Stimulated activated naive CD4-positive, alpha-beta T cell treated with Interleukin-2 at 50 U/mL for 16 hours (primary cell): ENCODE results near the gene TOMM40.
A peak's percentile ranks its signal among the peaks of the same experiment; 100 is the strongest.
"Not testable (repeated sequence)": the region's sequence is repeated elsewhere in the genome, so short reads cannot be mapped to it uniquely, and the experiment has no call there.

Experiments
- DNase-seq: peaks from one replicate; lab custom pipeline; 2025; lab: John Stamatoyannopoulos, UW

Gene TOMM40

GRCh38 chr19:44891016-44891882 is at the start of gene TOMM40:
TOMM40 (plus strand) TSS chr19:44891254; CDS start chr19:44891416, 162 bp downstream.
- peak; percentile 100 for DNase-seq

- no peak for DNase-seq
Observed at GRCh38 chr19:44845286-44845611, 45.8 kb upstream of the TOMM40 start.

- peak; percentile 83 for DNase-seq
Observed at GRCh38 chr19:44845612-44846454, 45.2 kb upstream of the TOMM40 start, which contains the start of gene NECTIN2. NECTIN2 (plus strand) TSS chr19:44846297; CDS start chr19:44846526, 229 bp downstream.

- no peak for DNase-seq
Observed at GRCh38 chr19:44846455-44847143, 44.5 kb upstream of the TOMM40 start.

- DNase-seq: no peak
Observed at GRCh38 chr19:44847144-44848035, 43.7 kb upstream of the TOMM40 start.

GRCh38 chr19:44848036-44848811 is 42.8 kb upstream of the TOMM40 start:
- DNase-seq: no peak

- DNase-seq: no peak
Observed at GRCh38 chr19:44848812-44849447, 42.1 kb upstream of the TOMM40 start.

- no peak for DNase-seq
Observed at GRCh38 chr19:44850641-44851109, 40.4 kb upstream of the TOMM40 start.

GRCh38 chr19:44851427-44851826 is 39.6 kb upstream of the TOMM40 start:
- DNase-seq: no peak

- no peak for DNase-seq
Observed at GRCh38 chr19:44855606-44856005, 35.4 kb upstream of the TOMM40 start.

GRCh38 chr19:44856421-44857083 is 34.5 kb upstream of the TOMM40 start:
- DNase-seq: no peak

- DNase-seq: no peak
Observed at GRCh38 chr19:44857837-44858236, 33.2 kb upstream of the TOMM40 start.

GRCh38 chr19:44861576-44861975 is 29.5 kb upstream of the TOMM40 start:
- not testable (repeated sequence) for DNase-seq

GRCh38 chr19:44863990-44864389 is 27.1 kb upstream of the TOMM40 start:
- no peak for DNase-seq

- DNase-seq: no peak
Observed at GRCh38 chr19:44865196-44865767, 25.8 kb upstream of the TOMM40 start.

GRCh38 chr19:44866664-44867063 is 24.4 kb upstream of the TOMM40 start:
- no peak for DNase-seq

- DNase-seq: no peak
Observed at GRCh38 chr19:44867578-44867977, 23.5 kb upstream of the TOMM40 start.

- DNase-seq: no peak
Observed at GRCh38 chr19:44869733-44870470, 21.2 kb upstream of the TOMM40 start.
